ENCODE data around the gene MKNK1.

Gene MKNK1

GRCh38 chr1:46562498-46562897, 41.6 kb downstream of the MKNK1 start:
- no peaks in the 10 kb centered on the region for H3K9me3 ChIP-seq (ENCODE audit: insufficient read depth, low read depth, low read length)
- H3K27me3 ChIP-seq (ENCODE audit: insufficient read depth, low read length, poor library complexity, severe bottlenecking): no peaks in the 10 kb centered on the region
- no peak overlapping the region for H3K4me2 ChIP-seq (ENCODE audit: low read depth, low read length, poor library complexity, severe bottlenecking)
- H3K9ac ChIP-seq (ENCODE audit: low read depth, low read length, poor library complexity, severe bottlenecking): no peak overlapping the region
- no peaks in the 10 kb centered on the region for H3F3A ChIP-seq (ENCODE audit: low read depth)
- H3K4me1 ChIP-seq (ENCODE audit: insufficient read depth, low read length, poor library complexity, severe bottlenecking): no peaks in the 10 kb centered on the region
- H3K4me3 ChIP-seq (ENCODE audit: low read length, poor library complexity, severe bottlenecking): no peak overlapping the region
- H2AFZ ChIP-seq (ENCODE audit: low read length): no peak overlapping the region
- H4K20me1 ChIP-seq (ENCODE audit: insufficient read depth, low read length, poor library complexity, severe bottlenecking): no peaks in the 10 kb centered on the region
- TF ChIP-seq EZH2phosphoT487 (IDR thresholded peaks at IDR 0.05; ENCODE audit: borderline replicate concordance) (no peak), CTCF (conservative IDR thresholded peaks at IDR 0.05; ENCODE audit: low read length) (no peak)
- no peaks in the 10 kb centered on the region for H3K79me2 ChIP-seq (ENCODE audit: insufficient read depth, low read length)
- no peaks in the 10 kb centered on the region for H3K9me2 ChIP-seq (replicated peaks; ENCODE audit: low read depth, low read length)
- no peaks in the 10 kb centered on the region; the same call in 1 of the 2 replicates for H3K36me3 ChIP-seq (ENCODE audit: insufficient read depth, low read length)

- H4K20me1 ChIP-seq (ENCODE audit: insufficient read depth, low read length, poor library complexity, severe bottlenecking): no peaks in the 10 kb centered on the region
- no peaks in the 10 kb centered on the region for H3K79me2 ChIP-seq (ENCODE audit: insufficient read depth, low read length)
- H2AFZ ChIP-seq (ENCODE audit: low read length): no peak overlapping the region
- TF ChIP-seq CTCF (conservative IDR thresholded peaks at IDR 0.05; ENCODE audit: low read length): no peak
- TF ChIP-seq EZH2phosphoT487 (IDR thresholded peaks at IDR 0.05; ENCODE audit: borderline replicate concordance): no peak
- H3K9ac ChIP-seq (ENCODE audit: low read depth, low read length, poor library complexity, severe bottlenecking): no peak overlapping the region
- no peaks in the 10 kb centered on the region for H3K9me3 ChIP-seq (ENCODE audit: insufficient read depth, low read depth, low read length)
- H3K4me1 ChIP-seq (ENCODE audit: insufficient read depth, low read length, poor library complexity, severe bottlenecking): no peaks in the 10 kb centered on the region
- H3K27me3 ChIP-seq (ENCODE audit: insufficient read depth, low read length, poor library complexity, severe bottlenecking): no peaks in the 10 kb centered on the region
- no peak overlapping the region for H3K4me3 ChIP-seq (ENCODE audit: low read length, poor library complexity, severe bottlenecking)
- H3K9me2 ChIP-seq (replicated peaks; ENCODE audit: low read depth, low read length): no peaks in the 10 kb centered on the region
- H3F3A ChIP-seq (ENCODE audit: low read depth): no peaks in the 10 kb centered on the region
- H3K36me3 ChIP-seq (ENCODE audit: insufficient read depth, low read length): no peaks in the 10 kb centered on the region; the same call in 1 of the 2 replicates
- no peak overlapping the region for H3K4me2 ChIP-seq (ENCODE audit: low read depth, low read length, poor library complexity, severe bottlenecking)
Measured at GRCh38 chr1:46558966-46559365, 45.1 kb downstream of the MKNK1 start.

GRCh38 chr1:46558141-46558963, 45.7 kb downstream of the MKNK1 start:
- no peaks in the 10 kb centered on the region for H4K20me1 ChIP-seq (ENCODE audit: insufficient read depth, low read length, poor library complexity, severe bottlenecking)
- no peaks in the 10 kb centered on the region; the same call in 1 of the 2 replicates for H3K36me3 ChIP-seq (ENCODE audit: insufficient read depth, low read length)
- H3F3A ChIP-seq (ENCODE audit: low read depth): no peaks in the 10 kb centered on the region
- TF ChIP-seq CTCF (conservative IDR thresholded peaks at IDR 0.05; ENCODE audit: low read length) (no peak), EZH2phosphoT487 (IDR thresholded peaks at IDR 0.05; ENCODE audit: borderline replicate concordance) (no peak)
- H3K9me3 ChIP-seq (ENCODE audit: insufficient read depth, low read depth, low read length): no peaks in the 10 kb centered on the region
- no peaks in the 10 kb centered on the region for H3K79me2 ChIP-seq (ENCODE audit: insufficient read depth, low read length)
- no peak overlapping the region for H2AFZ ChIP-seq (ENCODE audit: low read length)
- no peaks in the 10 kb centered on the region for H3K4me1 ChIP-seq (ENCODE audit: insufficient read depth, low read length, poor library complexity, severe bottlenecking)
- no peaks in the 10 kb centered on the region for H3K9me2 ChIP-seq (replicated peaks; ENCODE audit: low read depth, low read length)
- no peak overlapping the region for H3K4me3 ChIP-seq (ENCODE audit: low read length, poor library complexity, severe bottlenecking)
- no peak overlapping the region for H3K4me2 ChIP-seq (ENCODE audit: low read depth, low read length, poor library complexity, severe bottlenecking)
- H3K9ac ChIP-seq (ENCODE audit: low read depth, low read length, poor library complexity, severe bottlenecking): no peak overlapping the region
- no peaks in the 10 kb centered on the region for H3K27me3 ChIP-seq (ENCODE audit: insufficient read depth, low read length, poor library complexity, severe bottlenecking)
